Ishikawa (cell line): ENCODE results near the gene SORBS2.

Source experiments
- CEBPB ChIP-seq: IDR thresholded peaks from 2 replicates; pipeline ENCODE4 v1.6.1; 2012
- CREB1 ChIP-seq: IDR thresholded peaks from 2 replicates; pipeline ENCODE4 v1.6.1; 2012; ENCODE audit warnings: low read depth
- EGR1 ChIP-seq: IDR thresholded peaks from 2 replicates; pipeline ENCODE4 v1.6.1; 2012
- EP300 ChIP-seq: IDR thresholded peaks from 2 replicates; pipeline ENCODE4 v1.6.1; 2012; ENCODE audit warnings: borderline replicate concordance
- FOXM1 ChIP-seq: IDR thresholded peaks from 2 replicates; pipeline ENCODE4 v1.6.1; 2012; ENCODE audit warnings: low read depth, borderline replicate concordance
- MAX ChIP-seq: IDR thresholded peaks from 2 replicates; pipeline ENCODE4 v1.6.1; 2012
- RAD21 ChIP-seq: IDR thresholded peaks from 2 replicates; pipeline ENCODE4 v1.6.1; 2012; ENCODE audit warnings: low read depth
- REST ChIP-seq: IDR thresholded peaks from 2 replicates; pipeline ENCODE4 v1.6.1; 2012; ENCODE audit warnings: low read depth, mild to moderate bottlenecking
- TCF12 ChIP-seq: IDR thresholded peaks from 2 replicates; pipeline ENCODE4 v1.6.1; 2012; ENCODE audit warnings: low read depth
- TEAD4 ChIP-seq: IDR thresholded peaks from 2 replicates; pipeline ENCODE4 v1.6.1; 2012
- ZBTB7A ChIP-seq: IDR thresholded peaks from 2 replicates; pipeline ENCODE4 v1.6.1; 2012; ENCODE audit warnings: low read depth

DNA sequence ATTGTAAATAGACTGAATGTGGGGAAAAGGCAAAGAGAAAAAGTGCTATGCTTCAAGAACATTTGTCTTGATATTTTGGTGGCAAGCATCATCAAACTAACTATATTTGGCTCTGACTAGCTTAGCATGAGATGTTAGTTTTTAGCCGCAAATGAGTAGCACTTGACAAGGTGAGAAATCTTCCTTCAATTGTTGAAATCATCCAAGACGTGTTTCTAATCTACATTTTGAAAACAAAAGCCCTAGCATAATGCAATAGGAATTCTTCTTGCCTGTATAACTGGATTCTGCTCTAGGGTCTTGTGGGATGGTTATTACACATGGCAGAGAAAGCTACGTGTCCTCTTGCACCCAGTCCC is 92.5 kb downstream of the SORBS2 start:
- TF ChIP-seq EP300 (no peak), CREB1 (no peak), RAD21 (no peak), REST (no peak), MAX (no peak), FOXM1 (no peak), TCF12 (no peak), CEBPB (no peak), TEAD4 (no peak), EGR1 (no peak), ZBTB7A (no peak)
